Measurements from ENCODE around the gene GAB2. TPM values are rescaled to one million over a fixed set of nuclear protein-coding genes. Genes with fewer than 3 reads are reported as not detected.

Gene GAB2
- total and polyA plus RNA-seq, 2 of the 4 experiments (the other 2 are of a cell fraction): 3.3 to 5.9 TPM

- TF ChIP-seq RCOR1 (IDR thresholded peaks at IDR 0.05; ENCODE audit: insufficient replicate concordance, low read length): no peak
- no peak for TF ChIP-seq MAZ (IDR thresholded peaks at IDR 0.05; ENCODE audit: borderline replicate concordance, low read depth, low read length)
These were observed 190.6 kb downstream of the GAB2 start (continued) for GRCh38 chr11:78226684-78227680.

GRCh38 chr11:78224906-78225420 lies 192.7 kb downstream of the GAB2 start:
- TF ChIP-seq FOS (IDR thresholded peaks at IDR 0.05; ENCODE audit: low read depth, low read length) (no peak), USF2 (IDR thresholded peaks at IDR 0.05; ENCODE audit: low read depth, low read length) (no peak), SMC3 (IDR thresholded peaks at IDR 0.05; ENCODE audit: low read depth, low read length) (no peak), MAZ (IDR thresholded peaks at IDR 0.05; ENCODE audit: borderline replicate concordance, low read depth, low read length) (no peak)
- Histone ChIP-seq H3K18ac (ENCODE audit: low read depth, low read length) (no peak overlapping the region), H3K9me3 (ENCODE audit: control insufficient read depth, insufficient read depth, low read length) (no peaks in the 10 kb centered on the region), H3K56ac (ENCODE audit: extremely low read depth, insufficient read depth, low read length) (no peak overlapping the region), H3K36me3 (ENCODE audit: control insufficient read depth, insufficient read depth, low read length) (peaks cover 42% of the 10 kb centered on the region), H3K79me1 (ENCODE audit: low read depth in 1 of 2, low read length in 2 of 2) (peaks cover 0 to 13% of the 10 kb centered on the region in 2 experiments; a peak in 3 of 4 replicates), H2AK5ac (ENCODE audit: low read depth, low read length) (no peak overlapping the region), H2BK120ac (ENCODE audit: low read depth, low read length) (no peak overlapping the region), H3K9ac (ENCODE audit: low read depth, low read length) (no peak overlapping the region), H4K91ac (ENCODE audit: insufficient read depth, low read depth, low read length) (no peak overlapping the region), H3K4me1 (ENCODE audit: control insufficient read depth, insufficient read depth, low read length) (peaks cover 10% of the 10 kb centered on the region), H4K20me1 (ENCODE audit: insufficient read depth, low read length) (peaks cover 10% of the 10 kb centered on the region; the same call in 1 of the 2 replicates), H2BK15ac (ENCODE audit: low read depth, low read length) (no peak overlapping the region), H4K5ac (ENCODE audit: low read depth, low read length) (no peak overlapping the region), H2BK20ac (ENCODE audit: low read depth, low read length) (no peak overlapping the region), H2BK5ac (ENCODE audit: low read depth, low read length, poor library complexity, severe bottlenecking) (no peak overlapping the region), H2AK9ac (replicated peaks; ENCODE audit: low read depth, low read length, poor library complexity) (no peak overlapping the region), H3K4me3 (ENCODE audit: insufficient read depth, low read depth, low read length) (no peak overlapping the region), H3K9me1 (ENCODE audit: insufficient read depth, low read length) (peaks cover 23% of the 10 kb centered on the region; the same call in 1 of the 2 replicates), H3K27ac (ENCODE audit: insufficient read depth, low read length) (no peak overlapping the region), H3K23ac (ENCODE audit: low read depth, low read length) (no peak overlapping the region), H3K14ac (replicated peaks; ENCODE audit: low read depth, low read length) (no peak overlapping the region), H2AFZ (replicated peaks; ENCODE audit: low read length, poor library complexity) (no peak overlapping the region), H3K4ac (ENCODE audit: low read depth, low read length) (no peak overlapping the region), H3K27me3 (ENCODE audit: control insufficient read depth, insufficient read depth, low read length) (no peaks in the 10 kb centered on the region), H4K8ac (ENCODE audit: low read depth in 2 of 2, low read length in 2 of 2) (no peak overlapping the region), H3K4me2 (ENCODE audit: low read depth, low read length) (no peak overlapping the region)
- dilution Hi-C loops (cut with HindIII; ENCODE audit: low sequenced_read_pairs, unreplicated experiment) (no loop called here), in situ Hi-C loops (cut with MboI; ENCODE audit: low sequenced_read_pairs) (loop anchor here (10.0 kb wide), 1 partner anchor 340 kb away; no protein-coding TSS in a partner anchor), intact Hi-C loops (cut with micrococcal nuclease) (no loop called here)
- ATAC-seq (ENCODE audit: low read depth) (no peak), DNase-seq (no peak)
- POLR2A ChIA-PET (ENCODE audit: unreplicated experiment): no interaction called here
- CTCF ChIA-PET: interaction anchor here (0.8 to 0.9 kb wide), 2 partner anchors 227 to 339 kb away, joined by 3 read pairs; no protein-coding TSS in a partner anchor
- WGBS, 2 experiments (ENCODE audit: extremely low coverage in 2 of 2, insufficient read length in 1 of 2): no CpG with 5 or more reads among the region's 7 CpGs
- no TSS peak for BruUV-seq (replicated peaks)

All from IMR-90 (cell line).